ENCODE measurements around the gene BACH2. TPM values are rescaled to one million over a fixed set of nuclear protein-coding genes. Genes with fewer than 3 reads are reported as not detected.

BACH2 gene
- total RNA-seq, 2 experiments from 2014 or later, result 60.7 to 66.9 TPM

DNA sequence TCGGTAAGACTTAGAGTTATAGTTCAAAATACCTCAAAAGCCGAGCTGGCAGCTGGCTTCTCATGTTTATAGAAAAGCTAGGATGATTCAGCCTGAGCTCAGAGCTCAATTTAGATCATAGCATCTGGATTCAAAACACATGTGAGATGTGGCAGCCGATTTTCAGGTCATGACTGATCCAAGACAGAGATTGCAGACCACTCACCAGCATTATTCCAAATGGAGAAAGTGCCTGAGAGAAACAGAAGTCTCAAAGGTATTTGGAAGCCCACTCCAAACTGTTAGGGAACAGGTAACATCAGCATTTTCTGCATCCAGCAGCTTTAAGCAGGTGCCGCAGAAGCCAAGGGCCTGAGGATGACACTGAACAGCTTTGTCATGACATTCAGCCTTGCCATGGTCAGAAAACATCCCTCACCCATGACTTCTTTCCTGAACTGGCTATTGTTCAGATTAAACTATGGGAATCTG lies 102.2 kb downstream of the BACH2 start:
- POLR2A ChIA-PET, result interaction anchor here (0.9 to 3.0 kb wide), 8 partner anchors 15 to 116 kb away, joined by 3 to 13 read pairs (median 3); no protein-coding TSS in a partner anchor
- TF ChIP-seq, protein P1, sequence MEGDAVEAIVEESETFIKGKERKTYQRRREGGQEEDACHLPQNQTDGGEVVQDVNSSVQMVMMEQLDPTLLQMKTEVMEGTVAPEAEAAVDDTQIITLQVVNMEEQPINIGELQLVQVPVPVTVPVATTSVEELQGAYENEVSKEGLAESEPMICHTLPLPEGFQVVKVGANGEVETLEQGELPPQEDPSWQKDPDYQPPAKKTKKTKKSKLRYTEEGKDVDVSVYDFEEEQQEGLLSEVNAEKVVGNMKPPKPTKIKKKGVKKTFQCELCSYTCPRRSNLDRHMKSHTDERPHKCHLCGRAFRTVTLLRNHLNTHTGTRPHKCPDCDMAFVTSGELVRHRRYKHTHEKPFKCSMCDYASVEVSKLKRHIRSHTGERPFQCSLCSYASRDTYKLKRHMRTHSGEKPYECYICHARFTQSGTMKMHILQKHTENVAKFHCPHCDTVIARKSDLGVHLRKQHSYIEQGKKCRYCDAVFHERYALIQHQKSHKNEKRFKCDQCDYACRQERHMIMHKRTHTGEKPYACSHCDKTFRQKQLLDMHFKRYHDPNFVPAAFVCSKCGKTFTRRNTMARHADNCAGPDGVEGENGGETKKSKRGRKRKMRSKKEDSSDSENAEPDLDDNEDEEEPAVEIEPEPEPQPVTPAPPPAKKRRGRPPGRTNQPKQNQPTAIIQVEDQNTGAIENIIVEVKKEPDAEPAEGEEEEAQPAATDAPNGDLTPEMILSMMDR (IDR thresholded peaks at IDR 0.05), result no peak
- H3K4me3 Mint-ChIP-seq, result peak overlapping the region; percentile 61
- H3K9me3 Mint-ChIP-seq, result peaks cover 13% of the 10 kb centered on the region
- peaks cover 80% of the 10 kb centered on the region for H3K4me1 Mint-ChIP-seq (ENCODE audit: low read depth)
- ATAC-seq (peak; percentile 20), DNase-seq (peak; percentile 66)
- H3K36me3 Mint-ChIP-seq (ENCODE audit: low read depth), result peaks cover 56% of the 10 kb centered on the region
- H3K27me3 Mint-ChIP-seq, result no peaks in the 10 kb centered on the region
- intact Hi-C loops (cut with micrococcal nuclease), result loop anchor here (5.0 kb wide), 1 partner anchor 112 kb away; no protein-coding TSS in a partner anchor
- peak overlapping the region; percentile 86 for H3K27ac Mint-ChIP-seq
- CTCF ChIA-PET, result interaction anchor here (0.7 to 1.3 kb wide), 6 partner anchors 15 to 283 kb away, joined by 3 read pairs; no protein-coding TSS in a partner anchor

DNA sequence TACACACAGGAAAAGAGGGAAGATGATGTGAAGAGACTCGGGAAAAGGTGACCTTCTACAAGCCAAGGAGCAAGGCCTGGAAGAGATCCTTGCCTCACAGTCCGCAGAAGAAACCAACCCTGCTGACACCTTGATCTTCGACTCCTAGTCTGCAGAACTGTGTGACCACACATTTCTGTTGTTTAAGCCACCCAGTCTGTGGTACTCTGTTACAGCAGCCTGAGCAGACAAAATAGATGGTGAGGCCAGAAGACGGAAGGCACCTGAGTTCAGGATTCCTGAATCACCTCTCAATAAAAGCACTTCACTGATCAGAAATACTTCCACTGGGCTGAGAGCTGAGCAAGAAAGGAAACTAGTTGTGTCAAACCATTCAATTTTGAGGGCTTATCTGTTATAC lies 103.3 kb downstream of the BACH2 start:
- POLR2A ChIA-PET, result interaction anchor here (0.9 to 3.0 kb wide), 5 partner anchors 9 to 91 kb away, joined by 3 to 13 read pairs (median 3); no protein-coding TSS in a partner anchor

DNA sequence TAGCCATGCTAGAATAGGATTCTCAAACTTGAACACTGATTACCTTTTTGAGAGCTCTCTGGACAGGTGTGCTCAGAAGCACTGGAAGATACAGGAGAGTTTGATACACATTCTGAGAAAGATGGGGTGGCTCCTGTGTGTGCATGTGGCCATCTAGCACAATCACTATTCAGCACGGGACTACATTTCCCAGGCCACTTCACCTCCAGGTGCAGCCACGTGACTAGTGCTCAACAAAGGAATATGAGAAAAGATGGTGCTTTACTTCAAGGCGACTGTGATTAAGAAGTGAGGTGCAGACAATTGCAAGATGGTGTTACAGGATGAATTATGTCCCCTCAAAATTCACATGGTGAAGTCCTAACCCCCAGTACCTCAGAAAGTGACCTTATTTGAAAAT lies 103.8 kb downstream of the BACH2 start:
- intact Hi-C loops (cut with micrococcal nuclease), result loop anchor here (5.0 kb wide), 1 partner anchor 111 kb away; no protein-coding TSS in a partner anchor
- CTCF ChIA-PET, result interaction anchor here (1.0 to 2.0 kb wide), 2 partner anchors 9 to 15 kb away, joined by 3 to 4 read pairs; no protein-coding TSS in a partner anchor
- ATAC-seq, result peak; percentile 22
- peak overlapping the region; percentile 62 for H3K4me3 Mint-ChIP-seq
- H3K27ac Mint-ChIP-seq, result peak overlapping the region; percentile 86
- TF ChIP-seq, protein P1 (IDR thresholded peaks at IDR 0.05), result no peak
- no peaks in the 10 kb centered on the region for H3K27me3 Mint-ChIP-seq
- no peaks in the 10 kb centered on the region for H3K9me3 Mint-ChIP-seq
- H3K4me1 Mint-ChIP-seq (ENCODE audit: low read depth), result peaks cover 76% of the 10 kb centered on the region
- POLR2A ChIA-PET, result interaction anchor here (0.8 to 3.0 kb wide), 4 partner anchors 9 to 92 kb away, joined by 4 to 13 read pairs (median 4); no protein-coding TSS in a partner anchor
- H3K36me3 Mint-ChIP-seq (ENCODE audit: low read depth), result peaks cover 44% of the 10 kb centered on the region
- DNase-seq, result peak; percentile 45

More for the DNA sequence above, 103.3 kb downstream of the BACH2 start:
- Mint-ChIP-seq H3K36me3 (ENCODE audit: low read depth) (peaks cover 49% of the 10 kb centered on the region), H3K4me3 (peak overlapping the region; percentile 62), H3K27ac (peak overlapping the region; percentile 86), H3K4me1 (ENCODE audit: low read depth) (peaks cover 78% of the 10 kb centered on the region), H3K9me3 (peaks cover 4% of the 10 kb centered on the region), H3K27me3 (no peaks in the 10 kb centered on the region)
- TF ChIP-seq, protein P1 (IDR thresholded peaks at IDR 0.05), result no peak
- ATAC-seq (peak; percentile 32), DNase-seq (peak; percentile 24)
- intact Hi-C loops (cut with micrococcal nuclease), result loop anchor here (5.0 kb wide), 1 partner anchor 111 kb away; no protein-coding TSS in a partner anchor
- CTCF ChIA-PET, result interaction anchor here (1.0 to 2.0 kb wide), 2 partner anchors 14 to 15 kb away, joined by 3 to 4 read pairs; no protein-coding TSS in a partner anchor

DNA sequence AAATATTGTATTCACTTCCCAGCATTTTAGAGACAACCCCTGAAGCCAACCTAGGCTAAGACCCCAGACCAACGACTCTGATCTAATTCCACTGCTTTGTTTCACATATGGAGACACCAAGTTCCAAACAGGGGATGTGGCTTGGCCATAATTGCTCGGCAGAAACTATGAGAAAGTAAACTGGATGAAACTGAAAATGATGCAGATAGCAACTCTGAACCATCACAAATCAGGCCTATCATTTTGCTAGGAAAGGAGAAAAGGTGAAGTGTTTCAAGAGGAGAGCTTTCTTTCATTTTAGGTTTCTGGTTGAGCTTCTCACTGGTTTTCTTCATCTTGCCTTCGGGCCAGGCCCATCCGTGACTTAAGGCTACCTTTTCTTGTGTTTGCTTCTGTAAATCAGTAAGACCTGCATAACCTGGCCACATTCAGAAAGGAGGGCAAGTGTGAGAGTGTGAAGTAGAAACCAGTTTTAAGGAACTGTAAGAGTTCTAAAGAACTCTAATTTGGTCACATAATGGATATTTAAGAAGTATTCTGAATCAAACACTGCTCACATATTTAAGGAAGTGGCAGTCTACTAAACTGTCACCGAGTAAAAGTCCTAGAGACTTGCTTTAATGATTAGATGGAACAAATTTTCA lies 105.8 kb downstream of the BACH2 start:
- POLR2A ChIA-PET, result interaction anchor here (0.7 to 1.8 kb wide), 15 partner anchors 8 to 213 kb away, joined by 3 to 11 read pairs (median 3); no protein-coding TSS in a partner anchor
- H3K27ac Mint-ChIP-seq, result peak overlapping the region; percentile 86
- H3K4me3 Mint-ChIP-seq, result peak overlapping the region; percentile 56
- ATAC-seq (peak; percentile 47), DNase-seq (peak; percentile 44)
- H3K27me3 Mint-ChIP-seq, result no peaks in the 10 kb centered on the region
- peaks cover 42% of the 10 kb centered on the region for H3K36me3 Mint-ChIP-seq (ENCODE audit: low read depth)
- no peaks in the 10 kb centered on the region for H3K9me3 Mint-ChIP-seq
- H3K4me1 Mint-ChIP-seq (ENCODE audit: low read depth), result peaks cover 87% of the 10 kb centered on the region
- intact Hi-C loops (cut with micrococcal nuclease), result loop anchor here (5.0 kb wide), 1 partner anchor 109 kb away; no protein-coding TSS in a partner anchor
- CTCF ChIA-PET, result interaction anchor here (0.7 to 2.0 kb wide), 5 partner anchors 11 to 288 kb away, joined by 3 to 10 read pairs (median 4); no protein-coding TSS in a partner anchor
- TF ChIP-seq, protein P1 (IDR thresholded peaks at IDR 0.05), result no peak
